WTC11 (cell line): ENCODE measurements around the gene CD207. TPM values are rescaled to one million over a fixed set of nuclear protein-coding genes. Genes with fewer than 3 reads are reported as not detected.

Experiments used
- ATAC-seq: fragments of 200-7000 bp; cut with Tn5 transposase; 2 replicates; pipeline ENCODE4 v1.10.0; 2021; ENCODE audit warnings: mild to moderate bottlenecking, moderate library complexity
- CTCF ChIA-PET: fragments of 300-600 bp; sonication (Branson Sonifier 250); formaldehyde crosslinking; loops from one replicate; lab custom pipeline; 2021; ENCODE audit warnings: antibody characterized with exemption; lab: Charles Lee
- POLR2A ChIA-PET: fragments of 350-600 bp; sonication (Branson Sonifier 250); formaldehyde crosslinking; loops from one replicate; lab custom pipeline; 2021; ENCODE audit warnings: antibody characterized with exemption; lab: Charles Lee
- DNase-seq: peaks from one replicate; pipeline ENCODE4 v3.0.0; 2021; ENCODE audit warnings: low spot score
- H3K27ac Mint-ChIP-seq: 2 replicates; pipeline ENCODE4 v1.8.0; 2021; ENCODE audit warnings: mixed read lengths
- H3K27me3 Mint-ChIP-seq: 2 replicates; pipeline ENCODE4 v1.8.0; 2021; ENCODE audit warnings: low read depth, mild to moderate bottlenecking, moderate library complexity, mixed read lengths
- H3K36me3 Mint-ChIP-seq: 2 replicates; pipeline ENCODE4 v1.8.0; 2021; ENCODE audit warnings: mixed read lengths
- H3K4me1 Mint-ChIP-seq: 2 replicates; pipeline ENCODE4 v1.8.0; 2022; ENCODE audit warnings: mixed read lengths
- H3K4me3 Mint-ChIP-seq: 2 replicates; pipeline ENCODE4 v1.8.0; 2021; ENCODE audit warnings: mild to moderate bottlenecking, moderate library complexity, mixed read lengths
- H3K9me3 Mint-ChIP-seq: 2 replicates; pipeline ENCODE4 v1.8.0; 2021; ENCODE audit warnings: mixed read lengths
- ATF3 ChIP-seq: sonication (generic); formaldehyde crosslinking; conservative IDR thresholded peaks from 2 replicates; pipeline ENCODE4 v1.8.1; 2022; ENCODE audit warnings: mild to moderate bottlenecking, missing genetic modification reagents
- ATF6 ChIP-seq: sonication (generic); formaldehyde crosslinking; IDR thresholded peaks from 2 replicates; pipeline ENCODE4 v1.8.1; 2023; ENCODE audit warnings: mild to moderate bottlenecking, missing genetic modification reagents
- CREB1 ChIP-seq: sonication (generic); formaldehyde crosslinking; IDR thresholded peaks from 2 replicates; pipeline ENCODE4 v1.8.0; 2023; ENCODE audit warnings: mild to moderate bottlenecking, missing genetic modification reagents
- E2F1 ChIP-seq: sonication (generic); formaldehyde crosslinking; IDR thresholded peaks from 2 replicates; pipeline ENCODE4 v1.8.0; 2022; ENCODE audit warnings: mild to moderate bottlenecking, missing genetic modification reagents
- EMX1 ChIP-seq: fragments of 250-450 bp; sonication (Bioruptor Pico); IDR thresholded peaks from 2 replicates; pipeline ENCODE4 v1.8.0; 2021; ENCODE audit warnings: mild to moderate bottlenecking
- FOXK1 ChIP-seq: sonication (generic); formaldehyde crosslinking; IDR thresholded peaks from 2 replicates; pipeline ENCODE4 v1.8.0; 2022; ENCODE audit warnings: mild to moderate bottlenecking, moderate library complexity, missing genetic modification reagents
- GTF2I ChIP-seq: fragments of 250-450 bp; sonication (Bioruptor Pico); conservative IDR thresholded peaks from 2 replicates; pipeline ENCODE4 v1.4.0; 2021; ENCODE audit warnings: mild to moderate bottlenecking
- IRF1 ChIP-seq: sonication (generic); formaldehyde crosslinking; IDR thresholded peaks from 2 replicates; pipeline ENCODE4 v1.8.0; 2023; ENCODE audit warnings: missing genetic modification reagents
- MXD4 ChIP-seq: fragments of 250-450 bp; sonication (Bioruptor Pico); IDR thresholded peaks from 2 replicates; pipeline ENCODE4 v1.8.0; 2021; ENCODE audit warnings: mild to moderate bottlenecking, moderate library complexity, borderline replicate concordance
- MYBL2 ChIP-seq: sonication (generic); formaldehyde crosslinking; IDR thresholded peaks from 2 replicates; pipeline ENCODE4 v1.8.1; 2023; ENCODE audit warnings: mild to moderate bottlenecking, moderate library complexity, missing genetic modification reagents
- NFE2L1 ChIP-seq: sonication (generic); formaldehyde crosslinking; IDR thresholded peaks from 2 replicates; pipeline ENCODE4 v1.8.1; 2023; ENCODE audit warnings: missing genetic modification reagents
- NFYB ChIP-seq: sonication (generic); formaldehyde crosslinking; conservative IDR thresholded peaks from 2 replicates; pipeline ENCODE4 v1.8.0; 2022; ENCODE audit warnings: low read depth, missing genetic modification reagents
- SMAD4 ChIP-seq: sonication (generic); formaldehyde crosslinking; IDR thresholded peaks from 2 replicates; pipeline ENCODE4 v1.8.0; 2022; ENCODE audit warnings: mild to moderate bottlenecking, missing genetic modification reagents
- SOX15 ChIP-seq: fragments of 250-450 bp; sonication (Bioruptor Pico); IDR thresholded peaks from 2 replicates; pipeline ENCODE4 v1.9.0; 2021; ENCODE audit warnings: mild to moderate bottlenecking
- USF1 ChIP-seq: sonication (generic); formaldehyde crosslinking; IDR thresholded peaks from 2 replicates; pipeline ENCODE4 v1.8.0; 2022; ENCODE audit warnings: mild to moderate bottlenecking, missing genetic modification reagents
- ZBTB43 ChIP-seq: sonication (generic); formaldehyde crosslinking; IDR thresholded peaks from 2 replicates; pipeline ENCODE4 v1.8.1; 2023; ENCODE audit warnings: mild to moderate bottlenecking, missing genetic modification reagents
- ZNF121 ChIP-seq: sonication (generic); formaldehyde crosslinking; IDR thresholded peaks from 2 replicates; pipeline ENCODE4 v1.8.0; 2023; ENCODE audit warnings: missing genetic modification reagents
- ZNF232 ChIP-seq: sonication (generic); formaldehyde crosslinking; IDR thresholded peaks from 2 replicates; pipeline ENCODE4 v1.8.0; 2022; ENCODE audit warnings: mild to moderate bottlenecking, missing genetic modification reagents
- ZNF317 ChIP-seq: sonication (generic); formaldehyde crosslinking; IDR thresholded peaks from 2 replicates; pipeline ENCODE4 v1.8.1; 2023; ENCODE audit warnings: low read depth, mild to moderate bottlenecking, moderate library complexity, missing genetic modification reagents, borderline replicate concordance
- total RNA-seq: library from RNA; stranded (reverse); gene quantifications from 3 replicates; pipeline ENCODE4 v1.2.3, GENCODE V29; 2021

The CD207 gene
- total RNA-seq, 1 experiment from 2014 or later = not detected

- Mint-ChIP-seq H3K4me1 (no peaks in the 10 kb centered on the region), H3K4me3 (no peak overlapping the region), H3K27me3 (peaks cover 44% of the 10 kb centered on the region), H3K9me3 (no peaks in the 10 kb centered on the region), H3K27ac (no peak overlapping the region), H3K36me3 (no peaks in the 10 kb centered on the region)
- ChIA-PET CTCF (no interaction called here), POLR2A (no interaction called here)
- TF ChIP-seq SMAD4 (CRISPR knock-in tag) (no peak), GTF2I (no peak), FOXK1 (CRISPR knock-in tag) (no peak), ZBTB43 (CRISPR knock-in tag) (no peak), ATF6 (CRISPR knock-in tag) (no peak), SOX15 (CRISPR knock-in tag) (no peak), IRF1 (CRISPR knock-in tag) (no peak)
- DNase-seq (no peak), ATAC-seq (no peak)
Observed at GRCh38 chr2:70817284-70817954, 18.2 kb downstream of the CD207 start.

- DNase-seq = no peak
- H3K27ac Mint-ChIP-seq = no peak overlapping the region
- TF ChIP-seq ZNF317 (CRISPR knock-in tag) (no peak), ZNF121 (no peak), ATF3 (CRISPR knock-in tag) (no peak), E2F1 (no peak), USF1 (CRISPR knock-in tag) (no peak), CREB1 (CRISPR knock-in tag) (no peak), MYBL2 (no peak), NFE2L1 (CRISPR knock-in tag) (no peak), ZNF232 (CRISPR knock-in tag) (no peak), EMX1 (CRISPR knock-in tag) (no peak), MXD4 (CRISPR knock-in tag) (no peak), NFYB (no peak)
- TF ChIP-seq, all 79 proteins: peak for 0
- Mint-ChIP-seq H3K36me3 (no peaks in the 10 kb centered on the region), H3K27me3 (peaks cover 51% of the 10 kb centered on the region), H3K4me3 (no peak overlapping the region), H3K4me1 (no peaks in the 10 kb centered on the region), H3K9me3 (no peaks in the 10 kb centered on the region)
- ChIA-PET POLR2A (no interaction called here), CTCF (no interaction called here)
- no peak for ATAC-seq
Observed at GRCh38 chr2:70816726-70817125, 18.9 kb downstream of the CD207 start.
